Stomach smooth muscle (tissue), 2 donors: ENCODE measurements around the gene TTC33.
"Not testable (repeated sequence)": the region's sequence is repeated elsewhere in the genome, so short reads cannot be mapped to it uniquely, and the experiment has no call there.

Source experiments
- H3K27ac ChIP-seq: one replicate; pipeline ENCODE4 v1.7.0; 2013; ENCODE audit warnings: mild to moderate bottlenecking, low read length, inconsistent platforms
- H3K27me3 ChIP-seq, 2 donors: one replicate each; pipeline ENCODE4 v1.7.0; 2013; ENCODE audit warnings: low read length in 2 of 2; ENCODE audit not compliant: insufficient read depth in 2 of 2, control insufficient read depth in 1 of 2
- H3K36me3 ChIP-seq, 2 donors: one replicate each; pipeline ENCODE4 v1.7.0; 2013; ENCODE audit warnings: low read length in 2 of 2; ENCODE audit not compliant: control insufficient read depth in 2 of 2, insufficient read depth in 2 of 2
- H3K4me1 ChIP-seq: one replicate; pipeline ENCODE4 v1.7.0; 2013; ENCODE audit warnings: low read length; ENCODE audit not compliant: control insufficient read depth, insufficient read depth
- H3K4me3 ChIP-seq, 2 donors: one replicate each; pipeline ENCODE4 v1.7.0; 2013; ENCODE audit warnings: low read length in 2 of 2
- H3K9ac ChIP-seq, 2 donors: one replicate each; pipeline ENCODE4 v1.7.0; 2013; ENCODE audit warnings: low read length in 2 of 2, mild to moderate bottlenecking in 1 of 2
- H3K9me3 ChIP-seq, 2 donors: one replicate each; pipeline ENCODE4 v1.7.0; 2013; ENCODE audit warnings: low read length in 2 of 2; ENCODE audit not compliant: control insufficient read depth in 2 of 2
- donor health status: healthy.
- donor health status: Pancreatic carcinoma.

Gene TTC33

GRCh38 chr5:40792691-40793090 is 36.9 kb upstream of the TTC33 start:
- not testable (repeated sequence) for H3K9ac ChIP-seq, H3K27me3 ChIP-seq, H3K36me3 ChIP-seq, H3K4me3 ChIP-seq, H3K4me1 ChIP-seq, H3K9me3 ChIP-seq, H3K27ac ChIP-seq

- Histone ChIP-seq H3K4me1 (no peaks in the 10 kb centered on the region), H3K27ac (no peak overlapping the region), H3K27me3 (no peaks in the 10 kb centered on the region), H3K4me3 (no peak overlapping the region), H3K36me3 (no peaks in the 10 kb centered on the region), H3K9me3 (no peaks in the 10 kb centered on the region), H3K9ac (no peak overlapping the region)
These were observed 36.0 kb upstream of the TTC33 start for GRCh38 chr5:40791715-40792139.

GRCh38 chr5:40790947-40791593 is 35.3 kb upstream of the TTC33 start:
- Histone ChIP-seq H3K4me1 (no peaks in the 10 kb centered on the region), H3K27me3 (no peaks in the 10 kb centered on the region), H3K9me3 (no peaks in the 10 kb centered on the region), H3K4me3 (no peak overlapping the region), H3K9ac (no peak overlapping the region), H3K27ac (no peak overlapping the region), H3K36me3 (no peaks in the 10 kb centered on the region)

- not testable (repeated sequence) for H3K4me1 ChIP-seq, H3K27me3 ChIP-seq, H3K4me3 ChIP-seq, H3K9me3 ChIP-seq, H3K27ac ChIP-seq, H3K9ac ChIP-seq, H3K36me3 ChIP-seq
These were observed 33.2 kb upstream of the TTC33 start for GRCh38 chr5:40788941-40789340.

- no peak overlapping the region for H3K4me3 ChIP-seq
- no peak overlapping the region for H3K27ac ChIP-seq
- no peaks in the 10 kb centered on the region for H3K36me3 ChIP-seq
- no peak overlapping the region for H3K9ac ChIP-seq
- H3K4me1 ChIP-seq, result no peaks in the 10 kb centered on the region
- no peaks in the 10 kb centered on the region for H3K27me3 ChIP-seq
- H3K9me3 ChIP-seq, result no peaks in the 10 kb centered on the region
These were observed 32.2 kb upstream of the TTC33 start for GRCh38 chr5:40787986-40788385.

GRCh38 chr5:40786664-40787063 is 30.9 kb upstream of the TTC33 start:
- not testable (repeated sequence) for H3K9me3 ChIP-seq, H3K9ac ChIP-seq, H3K4me1 ChIP-seq, H3K27me3 ChIP-seq, H3K4me3 ChIP-seq, H3K27ac ChIP-seq, H3K36me3 ChIP-seq

- Histone ChIP-seq H3K9me3 (no peaks in the 10 kb centered on the region), H3K4me1 (no peaks in the 10 kb centered on the region), H3K36me3 (no peaks in the 10 kb centered on the region), H3K9ac (no peak overlapping the region), H3K27ac (no peak overlapping the region), H3K27me3 (no peaks in the 10 kb centered on the region), H3K4me3 (no peak overlapping the region)
These were observed 29.2 kb upstream of the TTC33 start for GRCh38 chr5:40784916-40785315.

- H3K9ac ChIP-seq, result no peak overlapping the region
- H3K9me3 ChIP-seq, result no peaks in the 10 kb centered on the region
- no peaks in the 10 kb centered on the region for H3K36me3 ChIP-seq
- no peak overlapping the region for H3K27ac ChIP-seq
- H3K4me3 ChIP-seq, result no peak overlapping the region
- no peaks in the 10 kb centered on the region for H3K27me3 ChIP-seq
- no peaks in the 10 kb centered on the region for H3K4me1 ChIP-seq
These were observed 28.4 kb upstream of the TTC33 start for GRCh38 chr5:40784027-40784653.

- Histone ChIP-seq H3K4me3 (no peak overlapping the region), H3K4me1 (no peaks in the 10 kb centered on the region), H3K9ac (no peak overlapping the region), H3K27ac (no peak overlapping the region), H3K27me3 (no peaks in the 10 kb centered on the region), H3K9me3 (no peaks in the 10 kb centered on the region), H3K36me3 (no peaks in the 10 kb centered on the region)
These were observed 26.2 kb upstream of the TTC33 start for GRCh38 chr5:40781843-40782409.

GRCh38 chr5:40780858-40781257 is 25.1 kb upstream of the TTC33 start:
- H3K4me1 ChIP-seq, result no peaks in the 10 kb centered on the region
- H3K27ac ChIP-seq, result no peak overlapping the region
- peaks cover 0 to 10% of the 10 kb centered on the region in 2 donors for H3K36me3 ChIP-seq
- H3K4me3 ChIP-seq, result no peak overlapping the region
- no peak overlapping the region for H3K9ac ChIP-seq
- no peaks in the 10 kb centered on the region for H3K27me3 ChIP-seq
- H3K9me3 ChIP-seq, result no peaks in the 10 kb centered on the region

GRCh38 chr5:40780199-40780598 is 24.4 kb upstream of the TTC33 start:
- H3K9me3 ChIP-seq, result no peaks in the 10 kb centered on the region
- H3K4me1 ChIP-seq, result no peaks in the 10 kb centered on the region
- H3K4me3 ChIP-seq, result no peak overlapping the region
- no peaks in the 10 kb centered on the region for H3K27me3 ChIP-seq
- H3K27ac ChIP-seq, result no peak overlapping the region
- peaks cover 0 to 17% of the 10 kb centered on the region in 2 donors for H3K36me3 ChIP-seq
- no peak overlapping the region for H3K9ac ChIP-seq
